Stimulated activated CD4-positive, alpha-beta T cell treated with anti-CD3 and anti-CD28 coated beads, Interleukin-2, amount 100 ng/mL, for 24 hours (primary cell): ENCODE results near the gene SKOR1.
A peak's percentile ranks its signal among the peaks of the same experiment; 100 is the strongest.

Source experiments
- DNase-seq, 2 donors: peaks; one replicate each; pipeline ENCODE4 v3.0.0-alpha.2; 2020

The SKOR1 gene

DNA sequence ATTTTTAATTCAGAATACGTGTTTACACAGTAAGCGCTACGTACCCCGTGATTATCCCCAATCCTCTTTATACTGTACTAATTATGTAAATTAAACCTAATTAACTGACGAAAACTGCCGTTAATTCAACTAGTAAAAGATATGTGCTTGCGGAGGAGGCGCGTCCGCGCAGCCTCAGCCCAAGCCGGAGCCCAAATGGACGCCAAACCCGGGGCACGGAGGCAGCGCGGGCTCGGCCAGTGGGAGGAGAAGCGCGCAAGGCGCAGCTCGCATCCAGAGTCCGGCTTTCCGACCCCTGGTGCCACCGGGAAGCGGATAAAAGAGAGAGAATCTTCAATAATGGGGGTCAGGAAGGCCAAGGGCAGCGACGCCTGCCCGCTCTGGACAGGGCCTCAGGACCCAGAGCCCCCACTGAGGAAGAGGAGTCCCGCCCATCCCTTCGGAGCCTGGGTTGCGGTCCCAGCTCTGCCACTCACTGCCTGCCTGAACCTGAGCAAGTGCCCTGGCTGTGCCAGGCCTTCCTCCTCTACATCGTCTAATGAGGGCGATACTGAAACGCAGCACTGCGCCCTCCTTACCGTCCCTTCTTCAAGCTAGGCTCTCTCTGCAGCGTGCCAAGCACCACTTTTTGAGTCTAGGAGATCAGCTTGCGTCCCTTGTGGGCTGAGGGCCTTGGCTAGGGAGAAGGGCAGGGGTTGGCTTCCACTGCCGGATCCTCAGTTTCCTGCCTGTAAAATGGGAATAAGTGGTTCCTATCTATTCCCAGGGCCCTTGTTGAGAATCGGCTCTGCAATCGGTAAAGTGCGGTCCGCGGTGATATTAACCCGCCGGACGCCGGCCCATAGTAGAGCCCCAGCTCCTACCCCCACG, 5.0 kb upstream of the SKOR1 start:
- DNase-seq = no peak

DNA sequence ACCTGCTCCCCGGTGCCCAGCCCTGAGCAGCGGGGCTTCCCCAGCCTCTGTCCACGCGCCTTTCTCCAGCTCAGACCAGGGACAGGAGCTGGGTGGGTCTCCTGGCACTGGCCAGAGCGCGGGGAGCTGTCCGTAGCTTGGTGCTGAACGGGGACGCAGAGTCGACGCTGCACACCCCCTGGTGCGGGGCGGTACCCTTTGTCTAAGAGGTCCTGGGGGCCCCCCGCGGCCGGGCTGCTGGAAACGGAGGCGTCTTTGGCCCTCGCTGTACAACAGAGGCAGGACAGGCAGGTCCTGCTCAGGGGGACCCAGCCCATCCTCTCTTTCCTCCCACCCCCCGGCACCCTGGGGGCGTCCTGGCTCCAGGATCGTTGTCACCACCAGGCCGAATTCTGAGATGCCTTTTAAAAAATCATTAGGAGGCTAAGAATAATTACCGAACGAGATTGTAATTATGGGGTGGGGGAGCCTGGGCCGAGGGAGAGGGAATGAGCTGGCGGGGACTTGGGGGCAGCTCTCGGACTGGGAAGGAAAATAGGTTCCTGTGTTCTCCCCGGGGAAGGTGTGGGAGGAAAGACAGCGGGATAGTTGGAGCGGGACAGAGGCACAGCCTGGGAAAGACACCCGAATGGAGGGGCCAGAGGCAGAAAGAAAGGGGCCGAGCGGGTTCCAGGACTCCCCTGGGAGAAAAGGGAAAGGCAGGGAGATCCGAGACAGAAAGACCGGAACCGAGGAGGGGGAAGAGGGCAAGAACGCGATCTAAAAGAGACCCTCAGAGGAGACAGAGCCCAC, 4.1 kb upstream of the SKOR1 start:
- peak in 1 of 2 donors; percentile 53 for DNase-seq

DNA sequence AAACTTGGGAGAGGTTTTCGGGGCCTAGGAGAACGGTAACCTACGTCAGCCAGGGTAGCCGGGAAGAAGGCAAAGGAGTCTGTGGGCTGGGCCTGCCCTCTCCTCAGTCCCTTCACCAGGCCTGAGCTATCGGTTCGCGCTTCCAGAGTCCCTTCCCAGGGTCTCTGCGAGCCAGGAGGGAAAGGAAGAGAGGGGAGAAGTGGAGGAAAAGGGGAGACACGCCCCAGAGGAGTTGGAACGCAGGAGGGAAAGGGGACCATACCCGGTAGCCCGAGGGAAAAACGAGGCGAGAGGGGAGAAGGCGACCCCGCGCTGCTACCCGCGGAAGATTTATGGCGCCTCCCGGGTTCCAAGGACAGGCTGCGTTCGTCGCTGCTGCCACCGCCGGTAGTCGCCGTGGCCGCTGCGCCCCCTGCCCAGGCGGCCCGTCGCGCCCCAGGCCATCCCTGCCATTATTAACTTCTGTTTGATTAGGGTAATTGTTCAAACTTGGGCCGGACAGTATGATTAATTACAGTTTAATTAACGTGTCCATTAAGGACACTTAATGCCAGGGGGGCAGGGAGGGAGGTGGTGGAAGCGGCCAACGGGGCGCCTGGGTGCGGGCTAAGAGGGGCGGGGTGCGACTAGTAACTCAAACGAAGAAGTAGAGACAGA, 3.4 kb upstream of the SKOR1 start:
- DNase-seq = no peak

DNA sequence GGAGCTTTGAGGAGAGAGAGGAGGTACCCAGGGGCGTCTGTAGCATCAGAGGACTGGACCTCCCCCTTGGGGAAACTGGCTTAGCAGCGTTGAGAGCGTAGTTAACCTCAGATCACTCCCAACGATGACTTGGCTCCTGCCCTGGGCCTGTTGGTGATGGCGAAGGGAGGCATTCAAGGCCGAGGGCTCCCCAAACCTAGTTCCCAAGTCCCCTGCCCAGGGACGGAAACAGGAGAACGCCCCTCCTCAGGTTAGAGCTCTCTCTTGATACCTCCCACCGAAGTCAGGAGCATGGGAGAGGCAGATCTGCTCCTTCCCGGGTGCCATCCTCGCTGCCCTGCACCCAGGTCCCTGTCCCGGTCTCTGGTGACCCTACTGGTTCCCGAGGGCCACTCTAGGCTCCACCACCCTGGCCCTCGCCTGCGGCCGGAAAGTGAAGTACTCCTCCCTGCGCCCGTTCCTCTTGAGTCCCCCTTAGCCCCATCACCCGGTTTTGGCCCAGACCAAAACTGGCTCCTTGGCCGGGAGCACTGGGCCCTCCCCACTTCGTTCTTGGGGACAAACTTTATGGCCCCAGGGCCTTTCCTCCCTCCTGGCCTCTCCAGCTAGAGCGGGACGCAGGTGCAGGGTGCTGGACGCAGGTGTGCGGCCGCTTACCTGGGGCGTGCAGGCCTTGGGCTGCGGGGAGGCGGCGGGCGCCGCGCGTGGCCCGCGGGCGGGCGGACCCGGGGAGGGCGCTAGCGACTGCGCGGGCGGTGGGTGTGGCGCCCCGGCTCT, 2.6 kb upstream of the SKOR1 start:
- peak in 1 of 2 donors; percentile 13 for DNase-seq

DNA sequence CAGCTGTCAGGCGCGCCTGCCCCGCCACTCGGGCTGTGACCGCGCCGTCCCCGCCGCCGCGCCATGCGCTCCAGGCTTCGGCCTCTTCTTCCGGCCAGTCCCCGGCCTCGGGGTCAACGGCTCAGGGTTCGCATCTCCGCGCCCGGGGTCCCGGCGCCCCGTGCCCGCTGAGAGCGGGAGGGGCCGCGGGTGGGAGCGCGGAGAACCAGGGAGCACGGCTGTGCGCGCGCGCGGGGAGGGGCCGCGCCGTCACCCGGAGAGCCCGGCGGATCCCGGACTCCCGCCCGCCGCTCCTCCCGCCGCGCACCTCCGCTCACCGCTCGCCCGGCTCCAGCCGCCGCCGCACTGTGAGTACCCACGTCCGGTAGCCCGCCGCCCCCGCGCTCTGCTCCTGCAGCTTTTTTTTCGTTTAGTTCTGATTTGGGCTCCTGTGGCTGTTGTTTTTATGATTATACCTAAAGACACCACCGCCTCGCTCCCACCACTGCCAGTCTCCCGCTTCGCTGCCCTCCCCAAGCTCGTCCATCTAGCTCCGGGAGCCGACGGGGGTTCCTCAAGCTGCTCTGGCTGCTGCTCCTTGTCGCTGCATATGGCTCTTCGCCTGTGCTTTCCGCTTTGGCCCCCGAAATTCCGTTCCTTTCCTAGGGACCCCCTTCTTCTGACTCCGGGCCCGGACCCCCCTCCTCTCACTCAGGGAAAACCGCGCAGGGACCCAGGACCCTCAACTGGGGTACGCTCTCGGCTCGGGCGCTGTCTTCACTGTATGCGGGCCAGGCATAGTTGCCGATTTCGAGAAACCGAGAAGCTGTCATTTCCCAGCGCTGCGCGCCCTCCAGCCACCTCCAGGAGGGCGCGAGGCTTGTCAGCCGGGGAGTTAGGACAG, 1.8 kb upstream of the SKOR1 start:
- peak in 1 of 2 donors; percentile 37 for DNase-seq

DNA sequence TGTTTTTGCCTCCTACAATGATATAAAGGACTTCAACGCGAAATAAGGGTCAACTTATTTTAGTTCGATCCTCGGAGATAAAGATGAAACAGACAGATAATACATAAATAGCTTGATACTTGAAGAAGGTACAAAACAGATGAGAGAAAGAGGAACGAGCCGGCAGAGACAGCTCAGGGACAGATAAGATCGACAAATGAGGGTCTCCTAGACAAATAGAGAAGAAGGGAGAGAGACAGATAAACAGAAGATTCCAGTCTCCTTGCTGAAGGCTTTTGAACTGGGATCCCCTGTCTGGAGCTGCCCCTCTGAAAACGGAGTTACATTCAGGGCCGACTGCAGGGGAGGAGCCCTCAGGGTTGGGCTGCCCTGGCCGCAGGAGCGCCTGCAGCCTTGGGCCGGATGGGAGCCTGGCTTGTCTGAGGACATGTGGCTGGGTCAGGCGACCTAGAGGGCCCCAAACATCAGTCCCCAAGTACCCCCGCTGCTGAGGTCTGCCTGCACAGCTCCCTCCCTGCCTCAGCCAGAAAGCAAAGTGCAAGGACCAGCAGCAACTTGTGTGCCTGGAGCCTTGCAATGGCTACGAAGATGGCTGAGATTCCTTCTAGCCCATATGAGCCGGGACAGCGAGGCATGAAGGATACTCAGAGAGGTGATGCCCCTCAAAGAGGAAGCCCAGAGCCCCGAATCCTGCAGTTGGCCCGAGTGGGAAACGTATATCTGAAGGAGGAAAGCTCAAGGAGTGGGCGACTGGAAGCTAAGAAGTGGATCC, 926 bp upstream of the SKOR1 start:
- no peak for DNase-seq

DNA sequence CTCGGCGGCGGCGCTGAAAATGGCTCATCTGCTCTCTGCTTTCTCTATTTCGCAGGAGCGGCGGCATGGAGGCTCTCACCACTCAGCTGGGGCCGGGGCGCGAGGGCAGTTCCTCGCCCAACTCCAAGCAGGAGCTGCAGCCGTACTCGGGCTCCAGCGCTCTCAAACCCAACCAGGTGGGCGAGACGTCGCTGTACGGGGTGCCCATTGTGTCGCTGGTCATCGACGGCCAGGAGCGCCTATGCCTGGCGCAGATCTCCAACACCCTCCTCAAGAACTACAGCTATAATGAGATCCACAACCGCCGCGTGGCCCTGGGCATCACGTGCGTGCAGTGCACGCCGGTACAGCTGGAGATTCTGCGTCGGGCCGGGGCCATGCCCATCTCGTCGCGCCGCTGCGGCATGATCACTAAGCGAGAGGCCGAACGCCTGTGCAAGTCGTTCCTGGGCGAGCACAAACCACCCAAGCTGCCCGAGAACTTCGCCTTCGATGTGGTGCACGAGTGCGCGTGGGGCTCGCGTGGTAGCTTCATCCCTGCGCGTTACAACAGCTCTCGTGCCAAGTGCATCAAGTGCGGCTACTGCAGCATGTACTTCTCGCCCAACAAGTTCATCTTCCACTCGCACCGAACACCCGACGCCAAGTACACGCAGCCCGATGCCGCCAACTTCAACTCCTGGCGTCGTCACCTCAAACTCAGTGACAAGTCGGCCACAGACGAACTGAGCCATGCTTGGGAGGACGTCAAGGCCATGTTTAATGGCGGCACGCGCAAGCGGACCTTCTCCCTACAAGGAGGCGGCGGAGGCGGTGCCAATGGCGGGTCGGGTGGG, 790 bp downstream of the SKOR1 start:
- peak in 1 of 2 donors; percentile 10 for DNase-seq

DNA sequence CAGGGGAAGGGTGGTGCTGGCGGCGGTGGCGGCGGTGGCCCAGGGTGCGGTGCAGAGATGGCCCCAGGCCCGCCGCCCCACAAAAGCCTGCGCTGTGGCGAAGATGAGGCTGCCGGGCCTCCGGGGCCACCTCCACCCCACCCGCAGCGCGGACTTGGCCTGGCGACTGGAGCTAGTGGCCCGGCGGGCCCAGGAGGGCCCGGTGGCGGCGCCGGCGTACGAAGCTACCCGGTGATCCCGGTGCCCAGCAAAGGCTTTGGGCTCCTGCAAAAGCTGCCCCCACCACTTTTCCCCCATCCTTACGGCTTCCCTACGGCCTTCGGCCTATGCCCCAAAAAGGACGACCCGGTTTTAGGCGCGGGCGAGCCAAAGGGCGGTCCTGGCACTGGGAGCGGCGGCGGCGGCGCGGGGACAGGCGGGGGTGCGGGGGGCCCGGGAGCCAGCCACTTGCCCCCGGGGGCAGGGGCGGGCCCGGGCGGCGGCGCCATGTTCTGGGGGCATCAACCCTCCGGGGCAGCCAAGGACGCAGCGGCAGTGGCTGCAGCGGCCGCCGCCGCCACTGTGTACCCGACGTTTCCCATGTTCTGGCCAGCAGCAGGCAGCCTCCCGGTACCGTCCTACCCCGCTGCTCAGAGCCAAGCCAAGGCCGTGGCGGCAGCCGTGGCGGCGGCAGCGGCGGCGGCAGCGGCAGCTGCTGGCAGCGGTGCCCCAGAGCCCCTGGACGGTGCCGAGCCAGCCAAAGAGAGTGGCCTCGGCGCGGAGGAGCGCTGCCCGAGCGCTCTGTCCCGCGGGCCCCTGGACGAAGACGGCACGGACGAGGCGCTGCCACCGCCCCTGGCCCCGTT, 1.6 kb downstream of the SKOR1 start:
- DNase-seq = peak in 1 of 2 donors; percentile 18

DNA sequence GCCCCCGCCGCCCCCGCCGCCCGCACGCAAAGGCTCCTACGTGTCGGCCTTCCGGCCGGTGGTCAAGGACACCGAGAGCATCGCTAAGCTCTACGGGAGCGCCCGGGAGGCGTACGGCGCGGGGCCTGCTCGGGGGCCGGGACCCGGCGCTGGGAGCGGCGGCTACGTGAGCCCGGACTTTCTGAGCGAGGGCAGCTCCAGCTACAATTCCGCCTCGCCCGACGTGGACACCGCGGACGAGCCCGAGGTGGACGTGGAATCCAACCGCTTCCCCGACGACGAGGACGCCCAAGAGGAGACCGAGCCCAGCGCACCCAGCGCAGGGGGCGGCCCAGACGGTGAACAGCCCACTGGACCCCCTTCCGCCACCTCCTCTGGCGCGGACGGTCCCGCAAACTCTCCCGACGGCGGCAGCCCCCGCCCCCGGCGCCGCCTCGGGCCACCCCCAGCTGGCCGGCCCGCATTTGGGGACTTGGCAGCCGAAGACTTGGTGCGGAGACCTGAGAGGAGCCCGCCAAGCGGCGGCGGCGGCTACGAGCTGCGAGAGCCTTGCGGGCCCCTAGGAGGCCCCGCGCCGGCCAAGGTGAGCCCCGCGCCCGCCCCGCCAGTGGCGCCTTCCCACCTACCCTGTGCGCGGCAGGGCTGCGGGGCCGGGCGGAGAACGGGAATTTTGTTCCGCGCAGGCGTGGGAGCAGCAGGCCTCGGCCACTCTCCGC, 2.4 kb downstream of the SKOR1 start:
- peak in 1 of 2 donors; percentile 15 for DNase-seq

DNA sequence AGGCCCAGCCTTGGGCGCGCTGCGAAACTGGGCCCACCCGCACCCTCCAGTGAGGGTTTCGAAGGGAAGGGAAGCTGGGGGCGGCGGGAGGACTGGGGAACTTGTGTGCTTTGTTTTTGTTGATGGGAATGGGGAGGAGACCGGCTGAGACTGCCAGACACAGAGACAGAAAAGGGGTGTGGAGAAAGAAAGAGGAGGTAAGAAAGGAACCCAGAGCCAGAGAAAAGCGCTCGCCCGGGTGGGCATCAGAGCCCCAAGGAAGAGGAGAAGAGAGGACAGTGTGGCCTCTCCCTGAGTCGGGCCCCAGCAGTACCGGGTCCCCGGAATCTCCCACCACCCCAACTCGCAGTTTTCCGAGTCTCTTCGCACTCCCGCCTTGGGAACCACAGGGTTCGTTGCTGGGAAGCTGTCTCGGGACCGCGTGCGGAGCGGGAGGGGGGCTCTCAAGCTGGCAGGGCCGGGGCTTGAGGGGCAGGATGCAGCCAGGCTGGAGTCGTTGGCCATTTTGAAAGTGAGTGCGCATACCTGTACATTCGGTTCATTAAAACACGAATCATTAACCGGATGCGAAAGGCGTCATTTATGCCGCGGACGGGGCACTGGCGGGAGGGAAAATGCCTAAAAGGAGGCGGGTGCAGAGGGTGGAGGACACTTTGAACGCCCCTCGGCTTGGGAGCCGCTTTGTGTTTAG, 3.1 kb downstream of the SKOR1 start:
- peak in 1 of 2 donors; percentile 8 for DNase-seq

DNA sequence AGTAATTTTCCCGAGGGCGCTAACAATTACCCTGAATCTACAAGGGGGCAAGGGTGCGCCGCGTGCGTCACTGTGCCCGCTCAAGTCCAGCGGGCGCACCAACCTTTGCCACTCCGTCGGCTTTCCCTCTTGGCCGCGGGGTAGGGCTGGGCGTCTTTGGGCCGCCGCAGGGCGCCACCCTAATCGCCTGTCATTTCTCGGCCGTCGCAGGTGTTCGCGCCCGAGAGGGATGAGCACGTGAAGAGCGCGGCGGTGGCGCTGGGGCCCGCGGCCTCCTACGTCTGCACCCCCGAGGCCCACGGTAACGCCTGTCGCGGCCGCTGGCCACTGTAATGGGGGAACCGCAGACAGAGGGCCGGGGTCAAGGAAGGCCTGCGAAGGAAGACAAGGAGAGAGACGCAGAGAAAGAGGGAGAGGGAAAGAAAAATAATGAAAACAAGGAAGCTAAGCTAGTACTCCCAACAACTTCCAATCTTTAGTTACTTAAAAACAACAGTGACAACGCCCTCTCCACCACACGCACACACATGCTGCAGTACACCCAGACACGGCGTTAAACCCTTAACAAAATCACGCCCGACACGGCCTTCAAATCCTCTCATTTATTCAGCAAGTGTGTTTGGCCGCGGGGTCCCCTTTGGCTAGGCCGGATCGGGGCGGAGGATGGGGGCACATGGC, 3.8 kb downstream of the SKOR1 start:
- peak in 1 of 2 donors; percentile 14 for DNase-seq

DNA sequence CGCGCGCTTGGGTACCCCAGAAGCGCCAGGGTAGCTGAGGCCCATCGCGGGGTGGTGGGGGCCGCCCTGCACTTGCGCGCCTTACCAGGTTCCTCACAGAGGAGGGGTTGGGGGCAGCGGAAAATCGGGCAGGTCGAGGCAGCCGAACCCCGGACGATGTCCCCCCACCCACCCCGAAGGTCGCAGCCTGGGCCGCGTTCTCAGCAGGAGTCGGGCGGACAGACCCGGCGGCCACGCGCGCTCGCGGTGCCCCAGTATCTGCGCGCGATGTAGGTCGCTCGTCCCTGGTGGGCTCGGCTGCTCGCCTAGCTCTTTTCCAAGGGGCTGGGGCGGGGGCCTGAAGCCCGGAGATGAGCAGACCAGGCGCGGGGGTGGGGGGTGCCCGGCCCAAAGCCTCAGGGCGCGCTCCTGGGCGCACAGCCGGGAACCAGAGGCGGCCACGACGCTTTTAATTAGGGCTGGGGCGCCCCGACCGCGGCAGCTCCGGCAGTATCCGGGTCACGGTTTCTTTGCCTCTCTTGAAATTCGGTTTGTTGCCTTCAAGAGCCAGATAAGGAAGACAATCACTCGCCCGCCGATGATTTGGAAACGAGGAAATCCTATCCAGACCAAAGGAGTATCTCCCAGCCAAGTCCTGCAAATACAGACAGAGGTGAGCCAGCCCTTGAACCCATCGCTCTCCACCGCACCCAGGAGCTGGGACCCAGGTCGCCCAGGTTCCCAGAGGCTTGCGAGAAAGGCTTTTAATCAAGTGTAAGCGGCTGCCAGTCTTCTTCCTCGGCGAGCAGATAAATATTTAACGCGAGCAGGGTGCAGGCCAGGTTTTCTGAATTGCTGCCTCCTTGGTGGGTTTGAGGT, 4.6 kb downstream of the SKOR1 start:
- DNase-seq = no peak

DNA sequence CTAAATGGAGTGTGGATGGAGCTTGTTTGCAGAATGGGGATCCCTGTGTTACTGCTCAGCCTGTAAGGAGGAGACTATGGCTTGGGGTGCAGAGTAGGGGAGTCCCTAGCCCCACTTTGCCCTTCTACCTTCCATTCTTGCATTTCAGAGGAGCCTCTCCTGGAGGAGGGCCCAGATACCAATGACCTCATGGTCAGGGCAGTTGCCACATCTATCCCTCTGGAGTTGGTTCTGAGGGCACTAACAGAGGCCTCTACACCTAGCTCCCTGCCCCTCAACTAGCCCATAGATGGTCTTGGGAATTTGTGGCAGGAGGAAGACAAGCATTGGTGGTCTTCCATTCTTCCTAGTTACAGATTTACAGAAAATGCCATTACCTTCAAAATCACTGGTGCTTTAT, 6.1 kb downstream of the SKOR1 start:
- DNase-seq = no peak

DNA sequence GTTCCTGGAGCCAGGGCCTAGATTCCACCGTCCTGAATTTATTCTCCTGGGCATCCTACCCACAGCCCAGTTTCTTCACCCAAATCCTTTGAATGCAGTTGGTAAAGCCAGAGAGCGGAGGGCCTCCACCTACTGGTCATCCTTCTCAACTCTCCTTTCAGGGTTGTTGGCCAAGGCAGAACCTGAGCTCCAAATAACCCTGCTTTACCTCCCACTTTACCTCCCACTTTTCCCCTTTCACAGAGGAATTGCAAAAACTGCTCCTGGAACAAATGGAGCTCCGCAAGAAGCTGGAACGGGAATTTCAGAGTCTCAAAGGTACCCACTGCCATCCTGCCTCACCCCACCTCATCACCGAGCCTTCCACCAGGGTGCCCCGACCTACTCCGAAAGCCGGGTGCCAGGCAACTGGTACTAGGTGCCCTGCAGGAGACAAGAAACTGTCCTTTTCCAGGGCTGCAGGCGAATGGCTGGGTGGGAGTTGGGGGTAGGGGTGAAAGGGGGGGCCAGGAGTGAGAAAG, 6.8 kb downstream of the SKOR1 start:
- no peak for DNase-seq

DNA sequence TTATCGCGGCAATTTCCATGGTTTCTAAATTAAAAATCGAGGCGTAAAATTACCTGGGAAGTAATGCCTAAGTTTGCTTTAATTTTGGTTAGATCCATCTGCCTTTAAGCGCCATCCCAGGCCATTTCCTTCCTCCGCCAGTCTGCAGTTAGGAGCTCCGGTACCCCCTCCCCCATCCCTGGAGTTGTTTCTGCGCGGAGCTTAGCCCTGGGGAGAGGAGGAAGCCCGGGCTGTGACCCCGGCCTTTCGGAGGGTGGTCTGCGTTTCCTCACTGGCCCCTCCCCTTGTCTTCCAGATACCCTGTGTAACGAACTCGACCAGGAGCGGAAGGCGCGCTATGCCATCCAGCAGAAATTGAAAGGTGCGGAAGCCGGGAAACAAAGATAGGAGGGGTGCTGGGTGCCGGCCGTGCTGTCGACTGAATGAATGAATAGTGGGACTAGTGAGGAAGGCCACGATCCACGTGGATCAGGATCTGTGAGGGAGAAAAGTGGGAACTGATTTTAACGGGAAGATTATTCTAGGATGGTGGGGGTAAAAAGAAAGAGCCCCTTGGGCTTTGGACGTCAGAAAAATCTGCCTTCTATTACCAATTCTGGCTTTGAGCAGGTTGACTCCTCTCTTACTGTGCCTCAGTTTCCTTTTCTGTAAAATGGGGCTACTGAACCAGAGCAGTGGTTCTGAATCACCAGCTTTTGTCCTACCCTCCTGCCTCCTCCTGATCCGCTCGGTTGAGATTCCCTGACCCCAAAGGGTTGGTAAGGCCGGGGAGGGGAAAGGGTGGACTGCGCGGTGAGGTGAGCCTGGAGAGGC, 7.8 kb downstream of the SKOR1 start:
- no peak for DNase-seq
